HG03457 (cell line): Measurements from ENCODE around the gene CAMTA1.
"Not testable (repeated sequence)": the region's sequence is repeated elsewhere in the genome, so short reads cannot be mapped to it uniquely, and the experiment has no call there.

Source experiments
- ATAC-seq: cut with Tn5 transposase; IDR thresholded peaks from one replicate; pipeline ENCODE4 v1.9.1; 2021; ENCODE audit warnings: moderate number of reproducible peaks; ENCODE audit not compliant: unreplicated experiment

Gene CAMTA1

DNA sequence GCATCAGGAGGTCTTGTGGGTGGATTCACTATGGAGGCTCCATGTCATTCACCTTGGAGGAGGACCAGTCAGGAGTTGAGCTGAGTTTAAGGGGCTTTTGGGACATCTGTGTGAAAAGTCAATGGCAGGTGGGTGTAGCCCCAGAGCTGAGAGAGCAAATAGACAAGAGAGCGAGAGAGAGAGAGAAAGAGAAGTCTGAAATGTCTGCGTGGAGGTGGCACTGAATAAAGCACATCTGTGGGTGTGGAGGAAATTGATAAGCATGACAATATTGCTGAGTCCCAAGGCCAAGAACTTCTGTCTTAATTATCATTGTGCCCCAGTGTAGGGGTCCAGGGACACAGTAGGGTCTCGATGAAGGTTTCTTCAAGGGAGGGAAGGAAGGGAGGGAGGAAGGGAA, 906.3 kb downstream of the CAMTA1 start:
- ATAC-seq, result no peak

DNA sequence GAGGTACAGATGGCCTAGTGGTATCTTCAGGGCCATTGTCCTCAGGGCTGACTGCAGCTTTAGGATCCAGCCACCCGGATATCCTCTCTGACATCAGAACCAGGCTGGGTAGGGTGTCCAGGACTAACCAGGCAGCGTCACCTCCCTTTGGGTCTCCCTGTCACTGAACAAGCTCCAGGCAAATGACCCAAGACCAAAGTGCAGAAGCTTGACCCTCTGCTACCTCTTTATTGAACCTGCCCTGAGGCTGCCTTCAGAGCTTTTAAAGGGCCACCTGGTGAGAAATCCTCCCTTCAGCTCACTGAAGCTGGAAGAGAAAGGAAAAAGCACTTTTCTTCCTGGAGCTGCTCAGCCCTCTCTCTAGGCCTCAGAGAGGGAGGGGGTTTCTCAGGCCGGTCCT, 906.8 kb downstream of the CAMTA1 start:
- ATAC-seq, result no peak

DNA sequence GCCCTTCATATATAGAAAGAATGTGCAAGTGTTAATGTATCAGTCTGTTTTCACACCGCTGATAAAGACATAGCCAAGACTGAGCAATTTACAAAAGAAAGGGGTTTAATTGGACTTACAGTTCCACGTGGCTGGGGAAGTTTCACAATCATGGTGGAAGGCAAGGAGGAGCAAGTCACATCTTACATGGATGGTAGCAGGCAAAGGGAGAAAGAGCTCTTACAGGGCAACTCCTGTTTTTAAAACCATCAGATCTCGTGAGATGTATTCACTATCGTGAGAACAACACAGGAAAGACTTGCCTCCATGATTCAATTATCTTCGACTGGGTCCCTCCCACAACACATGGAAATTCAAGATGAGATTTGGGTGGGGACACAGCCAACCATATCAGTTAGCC, 907.8 kb downstream of the CAMTA1 start:
- not testable (repeated sequence) for ATAC-seq

DNA sequence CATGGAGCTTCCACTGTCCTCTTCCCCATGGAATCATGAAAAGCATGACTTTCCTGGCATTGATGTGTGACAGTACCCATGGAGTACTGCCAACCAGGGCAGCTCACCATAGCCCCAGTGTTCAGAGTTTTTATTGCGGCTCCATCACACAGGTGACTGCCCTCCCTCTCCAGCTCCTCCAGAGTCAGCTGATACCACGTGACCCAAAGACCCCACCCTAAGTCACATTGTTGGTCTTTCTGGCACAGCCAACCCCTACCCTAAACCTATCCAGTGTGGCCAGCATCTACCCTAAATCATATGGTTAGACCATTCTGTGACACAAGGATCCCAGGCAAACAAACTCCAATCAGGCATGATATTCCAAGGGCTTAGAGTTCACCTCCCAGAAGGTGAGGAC, 908.4 kb downstream of the CAMTA1 start:
- no peak for ATAC-seq

DNA sequence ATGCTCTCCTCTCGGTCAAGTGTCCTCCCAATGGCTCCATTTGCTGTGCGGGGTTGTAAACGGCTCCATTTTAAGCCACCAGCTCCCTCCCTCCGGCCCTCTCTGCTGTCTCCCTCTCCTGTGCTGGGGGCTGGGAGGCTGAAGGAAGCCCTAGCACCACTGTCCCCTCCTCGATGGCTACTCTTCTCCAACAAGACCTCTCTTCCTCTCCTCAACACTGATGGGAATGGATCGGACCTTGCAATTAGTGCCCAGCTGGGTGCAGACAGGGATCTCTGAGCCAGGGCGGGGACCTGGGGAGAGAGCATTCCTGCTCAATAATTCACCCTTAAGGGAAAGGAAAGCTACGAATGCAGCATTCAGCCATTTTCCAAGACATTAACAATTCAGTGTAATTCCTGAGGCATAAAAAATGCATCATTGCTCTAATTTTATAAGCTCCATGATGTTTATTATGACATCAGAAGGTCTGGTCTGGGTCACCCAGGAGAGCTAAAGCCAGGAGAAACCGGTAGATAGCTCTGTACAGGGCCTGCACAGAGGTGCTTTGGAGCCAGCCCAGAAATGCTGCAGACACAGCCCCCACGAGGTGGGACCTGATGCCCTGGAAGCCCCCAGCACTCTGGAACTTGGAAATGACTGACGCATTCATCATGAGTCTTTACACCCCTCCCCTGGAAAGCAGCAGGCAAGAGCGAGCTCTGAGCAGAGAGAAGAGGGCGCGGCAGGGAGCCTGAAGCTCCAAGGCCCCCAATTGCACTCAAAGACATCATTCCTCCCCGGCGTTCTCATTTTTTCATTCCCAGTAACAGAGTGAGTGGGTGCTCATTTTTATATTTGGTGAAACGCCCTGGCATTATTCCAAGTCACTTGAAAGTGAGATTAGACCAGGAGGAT, 909.6 kb downstream of the CAMTA1 start:
- no peak for ATAC-seq

DNA sequence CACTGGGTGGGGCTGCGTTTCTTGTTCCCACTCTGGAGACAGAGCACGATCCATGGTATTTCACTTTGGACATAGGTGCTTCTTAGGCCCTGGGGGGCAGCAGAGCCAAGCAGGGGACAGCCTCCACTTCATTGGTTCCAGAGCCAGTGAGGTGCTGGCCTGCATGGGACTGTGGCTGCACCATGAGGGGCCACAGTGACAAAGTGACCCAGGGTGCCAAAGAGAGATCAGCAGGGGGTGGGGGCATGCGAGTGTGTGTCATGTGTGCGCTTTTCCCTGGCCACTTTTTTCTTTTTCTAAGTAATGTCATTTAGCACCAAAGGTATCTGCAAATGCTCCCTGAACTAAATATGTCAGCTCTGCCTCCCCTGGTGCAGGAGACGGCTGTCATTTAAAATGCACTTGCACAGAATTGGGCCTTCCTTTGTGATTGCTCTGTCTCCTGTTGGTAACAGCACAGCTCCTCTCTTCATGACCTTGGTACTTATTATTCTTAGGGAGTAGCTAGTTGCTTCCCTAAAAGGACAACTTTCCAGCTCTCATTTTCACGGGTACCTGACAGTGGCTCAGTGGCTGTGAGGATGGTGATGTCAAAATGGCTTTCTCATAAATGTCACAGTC, 910.4 kb downstream of the CAMTA1 start:
- ATAC-seq, result no peak

DNA sequence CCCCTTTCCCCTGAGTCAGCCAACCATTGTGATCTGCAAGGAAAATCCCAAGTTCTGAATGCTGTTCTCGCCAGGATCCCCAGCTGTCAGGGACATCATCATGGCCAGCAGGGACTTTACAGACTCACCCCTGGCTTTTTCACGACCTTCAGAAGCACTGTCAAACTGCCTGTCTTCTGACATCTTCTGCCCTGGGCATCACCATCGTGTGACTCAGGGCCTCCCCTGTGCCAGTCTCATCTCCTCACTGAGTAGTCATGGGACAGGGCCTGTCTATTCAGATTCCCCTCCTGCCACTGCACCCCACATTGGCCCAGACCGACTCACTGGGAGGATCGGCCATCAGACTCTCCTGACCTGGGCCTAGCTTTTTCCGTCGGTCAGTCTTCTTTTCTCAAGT, 913.4 kb downstream of the CAMTA1 start:
- ATAC-seq, result no peak

DNA sequence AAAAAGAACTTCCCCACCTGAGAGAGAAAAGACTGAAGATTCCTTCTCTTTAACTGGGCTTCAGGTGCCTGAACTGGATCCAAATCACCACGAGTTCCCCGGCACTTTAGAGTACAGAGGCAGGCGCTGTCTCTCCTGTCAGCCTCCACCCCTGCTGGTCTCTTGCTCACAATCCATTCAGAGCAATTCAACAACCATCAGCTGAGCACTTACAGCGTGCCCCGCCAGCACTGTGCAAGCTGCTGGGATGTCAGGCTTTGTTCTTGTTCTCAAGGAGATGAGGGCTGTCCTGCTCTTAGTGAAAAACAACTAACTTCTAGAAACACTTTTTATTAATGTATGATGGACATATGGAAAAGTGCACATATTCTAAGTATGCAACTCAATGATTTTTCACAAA, 917.1 kb downstream of the CAMTA1 start:
- ATAC-seq, result no peak

DNA sequence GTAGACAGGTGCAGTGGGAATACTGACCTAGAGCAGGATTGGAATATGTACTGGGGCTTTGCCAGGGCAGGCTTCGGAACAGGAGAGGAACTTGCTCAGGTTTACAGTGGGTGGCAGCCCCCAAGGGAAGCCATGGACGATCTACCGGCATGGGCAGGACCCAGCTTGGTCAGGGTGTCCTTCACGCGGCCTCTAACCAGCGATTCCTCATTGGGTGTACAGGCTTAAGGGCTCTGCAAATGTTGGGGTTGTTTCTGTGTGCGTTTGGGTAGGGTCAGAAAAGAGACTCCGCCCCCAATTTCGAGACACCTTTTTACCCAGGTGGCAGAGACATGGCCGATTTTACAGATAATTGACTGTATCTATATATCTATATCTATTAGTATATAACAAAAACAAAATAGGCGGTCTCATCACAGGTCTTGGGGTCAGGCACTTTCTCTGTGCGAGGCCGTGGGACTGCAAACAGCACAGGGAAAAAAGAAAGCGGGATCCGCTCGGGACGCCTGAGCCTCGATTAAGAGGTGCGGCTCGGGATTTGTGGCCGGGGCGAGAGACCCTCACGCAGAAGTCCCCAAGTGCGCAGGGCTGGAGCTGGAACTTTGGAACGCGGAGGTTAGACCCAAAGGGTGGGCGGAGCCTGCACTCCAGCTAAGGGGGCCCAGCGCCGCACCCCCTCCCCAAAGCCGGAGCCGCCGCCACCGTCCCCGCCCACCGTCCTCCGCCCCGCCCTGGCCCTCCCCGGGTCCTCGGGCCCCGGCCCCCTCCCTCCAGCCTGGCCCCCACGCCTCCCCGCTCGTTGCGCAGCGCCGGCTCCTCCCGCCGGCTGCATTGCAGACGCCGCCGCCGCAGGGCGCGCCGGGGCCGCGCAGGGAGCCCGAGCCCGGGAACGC, 918.3 kb downstream of the CAMTA1 start:
- no peak for ATAC-seq

DNA sequence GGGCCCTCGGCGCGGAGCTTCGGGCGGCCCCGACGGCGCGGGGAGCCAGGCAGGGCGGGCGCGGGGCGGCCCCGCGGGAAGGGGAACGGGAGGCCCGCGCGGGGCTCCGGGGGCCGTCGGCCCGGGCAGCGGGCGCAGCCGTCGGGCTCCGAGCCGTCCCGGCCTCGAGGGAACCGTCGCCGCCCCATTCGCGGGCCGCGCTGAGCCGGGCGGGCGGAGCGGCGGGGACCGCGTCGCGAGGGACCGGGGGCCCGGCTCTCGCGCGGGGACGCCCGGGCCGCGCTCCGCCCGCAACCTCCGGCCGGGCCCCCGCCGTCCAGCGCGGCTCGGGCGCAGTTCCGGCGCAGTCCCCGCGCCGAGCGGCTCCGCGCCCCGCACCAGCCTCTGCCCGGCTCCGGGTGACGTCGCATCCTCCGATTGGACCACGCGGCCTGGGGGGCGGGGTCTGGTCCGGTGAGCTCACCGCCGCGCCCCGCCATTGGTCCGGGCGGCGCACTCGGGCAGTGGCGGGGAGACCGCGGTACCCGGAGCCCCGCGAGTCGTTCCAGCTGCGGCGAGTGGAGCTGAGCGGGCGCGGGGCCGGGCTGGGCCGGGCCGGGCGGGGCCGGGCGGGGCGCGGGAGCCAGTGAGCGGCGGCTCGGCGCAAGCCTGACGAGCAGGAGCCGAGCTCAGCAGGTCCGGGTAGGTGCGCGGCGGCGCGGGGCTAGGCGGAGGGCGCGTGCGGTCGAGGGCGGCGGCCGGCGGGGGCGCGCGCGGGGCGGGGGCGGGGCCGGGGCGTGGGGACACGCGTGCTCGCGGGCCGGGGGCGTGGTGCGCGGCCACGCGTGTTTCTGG, 919.2 kb downstream of the CAMTA1 start:
- peak; percentile 87 for ATAC-seq

DNA sequence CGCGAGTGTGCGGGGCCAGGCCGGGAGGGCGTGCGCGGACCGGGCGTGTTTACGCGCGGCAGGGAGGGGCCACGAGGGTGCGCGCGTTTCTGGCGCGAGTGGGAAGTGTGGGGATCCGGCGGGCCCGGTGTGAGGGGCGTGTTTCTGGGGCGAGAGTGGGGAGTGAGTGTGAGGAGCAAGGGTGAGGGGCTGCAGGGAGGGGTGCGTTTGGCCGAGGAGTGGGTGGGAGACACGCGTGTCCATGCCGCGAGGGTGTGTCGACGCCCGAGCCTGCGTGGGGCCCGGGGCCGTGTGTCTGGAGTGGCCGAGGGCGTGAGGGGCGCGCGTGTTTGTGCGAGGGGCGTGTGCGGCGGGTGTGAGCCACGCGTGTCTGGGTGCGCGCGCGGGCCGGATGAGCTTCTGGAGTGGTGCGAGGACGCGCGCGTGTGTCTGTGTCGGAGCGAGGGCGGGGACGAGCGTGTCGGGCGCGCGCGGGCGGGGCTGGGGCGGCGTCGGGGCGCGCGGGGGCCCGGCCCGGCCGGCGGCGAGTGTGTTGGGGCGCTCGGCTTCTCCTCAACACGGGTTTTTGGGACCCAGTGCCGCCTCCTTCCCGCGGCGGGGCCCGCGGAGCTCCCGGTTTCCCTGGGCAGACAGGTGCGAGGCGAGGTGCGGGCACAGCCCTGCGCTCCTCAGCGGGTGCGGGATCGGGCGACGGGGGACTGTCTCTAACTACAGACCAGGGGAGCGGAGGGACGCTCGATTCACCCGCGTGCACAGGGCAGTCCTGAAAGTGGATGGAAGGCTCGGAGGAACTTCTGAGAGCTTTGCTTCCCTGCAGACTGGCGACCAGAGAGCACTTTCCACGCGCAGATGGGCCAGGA, 920.0 kb downstream of the CAMTA1 start:
- ATAC-seq, result no peak

DNA sequence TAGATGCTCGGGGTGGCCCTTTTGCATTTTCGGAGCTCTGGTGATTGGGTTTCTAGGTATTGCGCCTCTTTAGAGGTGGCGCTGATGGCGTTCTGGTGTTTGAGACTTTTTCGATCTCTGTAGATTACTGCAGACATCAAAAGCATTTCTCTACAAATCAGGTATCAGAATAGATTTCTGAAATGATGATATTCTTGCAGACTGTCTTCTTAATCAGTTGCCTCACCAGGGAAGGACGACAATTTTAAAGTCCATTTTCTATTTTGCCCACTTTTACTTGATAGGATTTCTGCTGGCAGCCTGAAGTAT, 920.6 kb downstream of the CAMTA1 start:
- no peak for ATAC-seq

DNA sequence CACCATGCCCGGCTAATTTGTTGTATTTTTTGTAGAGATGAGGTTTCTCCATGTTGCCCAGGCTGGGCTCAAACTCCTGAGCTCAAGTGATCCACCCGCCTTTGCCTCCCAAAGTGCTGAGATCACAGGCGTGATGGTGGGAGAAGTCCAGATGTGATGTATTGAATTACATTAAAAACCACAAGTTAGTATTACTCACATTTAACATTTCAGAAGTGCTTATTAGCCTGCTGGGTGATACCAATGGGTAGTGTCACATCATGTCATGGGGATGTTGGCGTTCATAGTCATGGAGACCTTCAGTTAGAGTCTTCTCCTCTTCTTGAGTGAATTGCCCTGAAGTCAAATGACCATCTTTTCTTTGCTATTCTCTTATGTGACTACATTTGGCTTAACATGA, 922.3 kb downstream of the CAMTA1 start:
- no peak for ATAC-seq

DNA sequence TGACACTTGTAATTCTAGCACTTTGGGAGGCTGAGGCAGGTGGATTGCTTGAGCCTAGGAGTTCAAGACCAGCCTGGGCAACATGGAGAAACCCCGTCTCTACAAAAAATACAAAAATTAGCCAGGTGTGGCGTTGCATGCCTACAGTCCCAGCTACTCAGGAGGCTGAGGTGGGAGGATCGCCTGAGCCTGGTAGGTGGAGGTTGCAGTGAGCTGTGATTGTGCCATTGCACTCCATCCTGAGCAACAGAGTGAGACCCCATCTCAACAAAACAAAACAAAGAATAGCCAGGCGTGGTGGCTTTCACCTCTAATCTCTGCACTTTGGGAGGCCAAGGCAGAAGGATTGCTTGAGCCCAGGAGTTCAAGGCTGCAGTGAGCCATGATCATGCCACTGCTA, 922.8 kb downstream of the CAMTA1 start:
- not testable (repeated sequence) for ATAC-seq

DNA sequence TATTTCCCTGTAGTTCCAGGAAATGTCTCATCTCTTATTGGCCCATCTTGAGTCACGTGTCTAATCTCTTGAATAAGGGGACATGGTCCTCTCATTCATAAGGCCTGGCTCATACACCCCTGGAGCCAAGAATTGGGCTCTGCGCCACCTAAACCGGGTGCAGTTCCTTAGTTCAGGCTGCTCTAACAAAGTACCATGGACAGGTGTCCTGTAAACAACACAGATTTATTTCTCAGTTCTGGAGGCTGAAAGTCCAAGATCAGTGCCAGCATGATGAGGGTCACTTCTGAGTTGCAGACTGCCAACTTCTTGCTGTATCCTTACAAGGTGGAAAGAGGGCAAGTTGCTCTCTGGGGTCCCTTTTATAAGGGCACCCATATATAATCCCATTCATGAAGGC, 925.6 kb downstream of the CAMTA1 start:
- no peak for ATAC-seq

DNA sequence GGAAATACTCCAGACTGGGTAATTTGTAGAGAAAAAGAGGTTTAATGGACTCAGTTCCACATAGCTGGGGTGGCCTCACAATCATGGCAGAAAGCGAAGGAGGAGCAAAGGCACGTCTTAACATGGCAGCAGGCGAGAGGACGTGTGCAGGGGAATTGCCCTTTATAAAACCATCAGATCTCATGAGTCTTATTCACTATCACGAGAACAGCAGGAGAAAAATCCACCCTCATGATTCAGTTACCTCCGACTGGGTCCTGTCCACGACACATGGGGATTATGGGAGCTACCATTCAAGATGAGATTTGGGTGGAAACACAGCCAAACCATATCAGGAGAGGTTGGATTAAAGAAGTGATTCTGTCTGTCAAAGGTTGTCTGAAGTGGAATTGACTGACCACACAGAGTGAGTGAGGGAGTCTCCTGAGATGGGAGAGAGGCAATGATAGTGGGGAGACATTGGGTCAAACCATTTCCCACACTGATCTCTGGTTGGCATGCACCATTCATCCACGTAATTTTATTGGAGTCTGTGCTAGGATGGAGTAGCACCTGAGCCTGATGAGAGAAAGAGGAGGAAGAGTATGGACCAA, 927.6 kb downstream of the CAMTA1 start:
- no peak for ATAC-seq

DNA sequence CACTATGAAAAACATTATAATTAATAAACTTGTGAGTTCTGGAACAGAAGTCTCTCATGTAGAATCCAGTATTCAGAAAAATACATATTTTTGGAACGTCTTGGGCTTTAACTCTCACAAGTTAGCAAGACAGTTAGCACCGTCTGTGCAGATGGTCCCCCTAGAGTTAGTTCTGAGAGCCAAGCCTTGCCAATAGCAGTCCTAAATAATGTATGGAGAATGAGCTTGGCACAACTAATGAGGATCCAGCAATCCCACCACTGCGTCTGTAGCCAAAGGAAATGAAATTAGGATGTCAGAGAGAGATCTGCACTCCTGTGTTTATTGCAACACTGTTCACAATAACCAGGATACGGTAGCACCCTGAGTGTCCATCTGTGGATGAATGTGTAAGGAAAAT, 931.3 kb downstream of the CAMTA1 start:
- no peak for ATAC-seq

DNA sequence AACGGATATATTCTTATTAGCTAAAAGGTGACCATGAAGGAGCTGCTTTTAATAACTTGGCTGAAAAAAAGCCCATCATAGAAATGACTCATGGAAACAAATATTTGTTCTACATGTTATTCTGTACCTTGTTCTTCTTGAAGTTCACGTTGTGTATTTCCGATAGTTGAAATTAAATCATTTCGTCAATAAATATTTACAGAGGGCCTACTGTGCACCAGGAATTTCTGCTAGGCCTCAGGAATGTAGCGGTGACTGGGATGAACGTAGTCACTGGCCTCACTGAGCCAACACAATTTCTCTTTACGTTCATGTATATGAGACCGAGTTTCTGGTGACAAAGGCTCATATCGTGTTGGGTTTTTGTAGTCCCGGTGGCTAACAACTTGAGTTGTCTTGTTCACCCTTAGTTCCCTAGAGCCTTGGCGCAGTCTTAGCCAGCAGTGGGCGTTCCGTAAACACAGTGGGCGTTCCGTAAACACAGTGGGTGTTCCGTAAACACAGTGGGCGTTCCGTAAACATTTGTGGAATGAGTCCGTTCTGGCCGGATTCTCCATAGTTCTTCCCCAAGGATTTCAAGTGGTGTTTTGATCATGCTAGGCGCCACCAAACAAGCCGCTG, 932.6 kb downstream of the CAMTA1 start:
- no peak for ATAC-seq

DNA sequence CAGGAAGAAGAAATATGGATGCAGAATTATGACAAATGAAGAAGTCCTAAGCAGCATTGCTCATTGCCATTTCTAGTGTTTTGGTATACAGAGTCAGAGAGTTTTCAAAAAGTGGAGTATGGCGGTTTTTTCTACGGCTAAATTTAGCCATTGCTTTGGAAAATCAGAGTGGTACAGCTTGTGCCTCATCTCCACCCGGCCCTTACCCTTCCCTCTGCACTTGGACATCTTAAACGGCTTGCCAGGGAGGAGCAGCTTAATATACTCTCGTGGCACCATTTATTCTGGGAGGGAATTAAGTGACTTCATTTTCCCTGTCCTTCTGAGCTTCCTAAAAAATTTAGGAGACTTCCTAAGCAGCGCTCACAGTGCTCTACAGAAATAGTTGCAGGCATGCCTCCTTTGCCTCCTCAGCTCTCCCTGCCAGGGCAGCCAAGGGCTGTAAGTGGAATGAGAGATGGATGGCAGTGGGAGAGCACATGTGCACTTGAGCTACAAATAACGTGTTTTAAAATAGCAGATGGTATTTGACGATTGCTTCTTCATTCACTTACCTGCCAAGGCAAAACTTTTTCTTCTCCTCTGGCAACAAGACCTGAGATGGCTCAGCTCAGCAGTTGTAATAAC, 934.3 kb downstream of the CAMTA1 start:
- ATAC-seq, result no peak
